SK-N-DZ (cell line): ENCODE results near the gene CCDC7.
"Not testable (repeated sequence)": the region's sequence is repeated elsewhere in the genome, so short reads cannot be mapped to it uniquely, and the experiment has no call there.

Experiments
- DNase-seq: peaks from one replicate; pipeline ENCODE4 v3.0.0-alpha.2; 2015; ENCODE audit warnings: low spot score

CCDC7 gene

DNA sequence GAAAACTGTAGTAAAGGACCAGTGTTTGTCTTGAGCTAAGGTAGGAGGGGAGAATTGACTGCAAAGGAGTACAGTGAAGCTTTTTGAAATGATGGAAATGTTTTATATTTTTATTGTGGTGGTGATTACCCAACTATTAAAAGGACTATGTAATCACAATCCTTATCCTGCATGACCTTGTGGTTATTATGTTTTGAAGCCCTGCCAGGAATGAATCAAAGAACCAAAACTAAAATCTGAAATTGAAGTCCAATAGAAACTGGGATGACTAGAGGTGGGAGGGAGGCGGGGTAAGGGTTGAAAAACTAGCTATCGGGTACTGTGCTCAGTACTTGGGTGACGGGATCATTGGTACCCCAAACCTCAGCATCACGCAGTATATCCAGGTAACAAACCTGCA, 8.2 kb downstream of the CCDC7 start:
- DNase-seq, result no peak

GRCh38 chr10:32459051-32459698, 13.2 kb downstream of the CCDC7 start:
- DNase-seq, result no peak

- DNase-seq, result no peak
Measured at GRCh38 chr10:32461203-32461602, 15.3 kb downstream of the CCDC7 start.

DNA sequence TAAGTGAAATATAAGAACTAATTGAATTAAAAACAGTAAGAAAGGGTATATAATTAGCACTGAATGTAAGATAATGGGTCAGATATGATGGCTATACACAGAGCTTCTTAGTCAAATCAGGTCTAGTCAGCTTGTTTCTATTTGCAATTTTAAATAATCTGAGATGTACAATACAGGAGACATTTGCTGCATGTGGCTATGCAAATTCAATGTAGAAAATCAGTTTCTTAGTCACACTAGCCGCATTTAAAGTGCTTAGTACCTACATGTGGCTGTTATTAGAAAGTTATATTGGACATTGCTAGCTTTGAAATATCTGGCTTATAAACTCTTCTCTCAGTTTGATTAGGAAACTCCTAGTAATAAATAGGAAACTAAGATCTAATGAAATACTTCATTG, 25.3 kb downstream of the CCDC7 start:
- DNase-seq, result no peak

DNA sequence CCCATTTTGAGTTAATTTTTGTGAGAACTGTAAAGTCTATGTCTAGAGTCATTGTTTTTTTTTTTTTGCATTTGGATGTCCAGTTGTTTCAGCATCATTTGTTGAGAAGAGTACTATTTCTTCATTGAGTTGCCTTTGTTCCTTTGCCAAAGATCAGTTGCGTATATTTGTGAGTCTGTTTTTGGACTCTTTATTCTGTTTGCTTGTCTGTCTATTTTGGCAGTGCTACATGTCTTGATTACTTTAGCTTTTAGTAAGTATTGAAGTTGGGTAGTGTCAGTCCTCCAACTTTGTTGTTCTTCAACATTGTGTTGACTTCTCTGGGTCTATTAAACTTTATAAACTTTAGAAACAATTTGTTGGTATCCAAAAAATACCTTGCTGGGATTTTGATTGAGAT, 31.6 kb downstream of the CCDC7 start:
- no peak for DNase-seq

GRCh38 chr10:32481606-32482005, 35.7 kb downstream of the CCDC7 start:
- no peak for DNase-seq

- not testable (repeated sequence) for DNase-seq
Measured at GRCh38 chr10:32483019-32483502, 37.1 kb downstream of the CCDC7 start.

DNA sequence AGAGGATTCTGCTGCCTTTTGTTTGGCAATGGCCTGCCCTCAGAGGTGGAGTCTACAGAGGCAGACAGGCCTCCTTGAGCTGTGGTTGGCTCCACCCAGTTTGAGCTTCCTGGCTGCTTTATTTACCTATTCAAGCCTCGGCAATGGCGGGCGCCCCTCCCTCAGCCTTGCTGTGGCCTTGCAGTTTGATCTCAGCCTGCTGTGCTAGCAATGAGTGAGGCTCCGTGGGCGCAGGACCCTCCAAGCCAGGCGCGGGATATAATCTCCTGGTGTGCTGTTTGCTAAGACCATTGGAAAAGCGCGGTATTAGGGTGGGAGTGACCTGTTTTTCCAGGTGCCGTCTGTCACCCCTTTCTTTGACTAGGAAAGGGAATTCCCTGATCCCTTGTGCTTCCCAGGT, 42.1 kb downstream of the CCDC7 start:
- not testable (repeated sequence) for DNase-seq

DNA sequence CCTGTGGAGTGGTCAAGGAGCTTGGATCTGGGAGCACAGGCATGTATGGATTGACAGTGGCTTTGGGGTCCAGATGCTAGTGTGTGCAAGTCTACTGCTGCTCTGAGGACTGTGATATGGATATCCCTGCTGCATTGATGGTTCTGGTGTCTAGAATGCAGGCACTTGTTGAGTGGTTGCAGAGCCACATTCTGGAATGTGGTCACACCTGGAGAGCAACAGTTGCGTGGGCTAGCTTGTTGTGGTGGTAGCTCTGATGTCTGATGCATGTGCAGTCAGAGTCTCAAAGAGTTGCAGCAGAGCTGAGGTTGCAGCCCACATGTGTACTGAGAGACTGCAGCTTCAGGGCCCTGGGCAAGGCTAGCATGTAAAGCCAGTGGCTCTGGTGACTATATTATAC, 43.2 kb downstream of the CCDC7 start:
- DNase-seq, result no peak

DNA sequence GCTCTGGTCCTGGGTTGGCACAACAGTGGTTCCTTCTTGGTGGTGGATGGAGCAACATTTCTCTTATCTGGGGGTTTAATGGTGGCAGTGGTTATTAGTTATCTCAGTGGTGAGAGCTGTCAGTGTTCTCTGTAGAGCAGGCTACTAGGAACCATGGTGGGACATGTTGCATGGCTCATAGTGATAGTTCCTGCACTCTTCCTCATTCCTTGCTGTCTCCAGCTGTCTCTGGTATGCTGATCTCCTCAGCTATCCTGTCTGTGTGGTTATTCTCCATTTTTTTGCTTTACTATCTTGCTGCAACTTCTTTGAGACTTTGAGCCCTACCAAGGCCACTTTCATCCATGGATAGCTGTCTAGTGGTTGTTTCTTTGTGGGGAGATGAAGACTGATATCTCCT, 44.0 kb downstream of the CCDC7 start:
- no peak for DNase-seq

DNA sequence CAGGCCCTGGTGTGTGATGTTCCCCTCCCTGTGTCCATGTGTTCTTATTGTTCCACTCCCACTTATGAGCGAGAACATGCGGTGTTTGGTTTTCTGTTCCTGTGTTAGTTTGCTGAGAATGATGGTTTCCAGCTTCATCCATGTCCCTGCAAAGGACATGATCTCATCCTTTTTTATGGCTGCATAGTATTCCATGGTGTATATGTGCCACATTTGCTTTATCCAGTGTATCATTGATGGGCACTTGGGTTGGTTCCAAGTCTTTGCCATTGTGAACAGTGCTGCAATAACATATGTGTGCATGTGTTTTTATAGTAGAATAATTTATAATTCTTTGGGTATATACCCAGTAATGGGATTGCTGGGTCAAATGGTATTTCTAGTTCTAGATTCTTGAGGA, 48.6 kb downstream of the CCDC7 start:
- not testable (repeated sequence) for DNase-seq

DNA sequence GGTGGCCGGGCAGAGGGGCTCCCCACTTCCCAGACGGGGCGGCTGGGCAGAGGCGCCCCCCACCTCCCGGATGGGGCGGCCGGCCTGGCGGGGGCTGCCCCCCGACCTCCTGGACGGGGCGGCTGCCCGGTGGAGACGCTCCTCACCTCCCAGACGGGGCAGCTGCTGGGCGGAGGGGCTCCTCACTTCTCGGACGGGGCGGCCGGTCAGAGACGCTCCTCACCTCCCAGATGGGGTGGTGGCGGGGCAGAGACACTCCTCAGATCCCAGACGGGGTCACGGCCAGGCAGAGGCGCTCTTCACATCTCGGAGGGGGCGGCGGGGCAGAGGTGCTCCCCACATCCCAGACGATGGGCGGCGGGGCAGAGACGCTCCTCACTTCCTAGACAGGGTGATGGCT, 54.2 kb downstream of the CCDC7 start:
- DNase-seq, result not testable (repeated sequence)

DNA sequence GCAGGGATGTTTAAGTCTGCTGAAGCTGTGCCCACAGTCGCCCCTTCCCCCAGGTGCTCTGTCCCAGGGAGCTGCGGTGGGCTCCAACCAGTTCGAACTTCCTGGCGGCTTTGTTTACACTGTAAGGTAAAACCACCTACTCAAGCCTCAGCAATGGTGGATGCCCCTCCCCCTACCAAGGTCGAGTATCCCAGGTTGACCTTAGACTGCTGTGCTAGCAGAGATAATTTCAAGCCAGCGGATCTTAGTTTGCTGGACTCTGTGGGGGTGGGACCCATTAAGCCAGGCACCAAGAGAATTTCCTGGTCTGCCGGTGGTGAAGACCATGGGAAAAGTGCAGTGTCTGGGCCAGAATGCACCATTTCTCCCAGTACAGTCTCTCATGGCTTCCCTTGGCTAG, 56.0 kb downstream of the CCDC7 start:
- no peak for DNase-seq

- not testable (repeated sequence) for DNase-seq
Measured at GRCh38 chr10:32505762-32506420, 60.0 kb downstream of the CCDC7 start.

GRCh38 chr10:32511599-32511998, 65.7 kb downstream of the CCDC7 start:
- DNase-seq, result no peak

GRCh38 chr10:32516567-32517495, 70.9 kb downstream of the CCDC7 start:
- no peak for DNase-seq

DNA sequence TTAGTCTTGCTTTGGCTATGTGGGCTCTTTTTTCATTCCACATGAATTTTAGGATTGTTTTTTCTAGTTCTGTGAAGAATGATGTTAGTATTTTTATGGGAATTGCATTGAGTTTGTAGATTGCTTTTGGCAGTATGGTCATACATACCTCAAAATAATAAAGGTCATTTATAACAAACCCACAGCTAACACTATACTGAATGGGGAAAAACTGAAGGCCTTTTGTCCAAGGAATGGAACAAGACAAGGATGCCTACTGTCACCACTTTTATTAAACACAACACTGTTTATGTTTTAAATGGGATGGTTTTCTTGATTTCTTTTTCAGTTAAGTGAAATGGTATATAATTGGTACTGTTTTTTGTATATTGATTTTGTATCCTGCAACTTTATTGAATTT, 84.3 kb downstream of the CCDC7 start:
- no peak for DNase-seq

GRCh38 chr10:32538256-32538655, 92.3 kb downstream of the CCDC7 start:
- DNase-seq, result no peak

- no peak for DNase-seq
Measured at GRCh38 chr10:32540691-32541470, 94.9 kb downstream of the CCDC7 start.

DNA sequence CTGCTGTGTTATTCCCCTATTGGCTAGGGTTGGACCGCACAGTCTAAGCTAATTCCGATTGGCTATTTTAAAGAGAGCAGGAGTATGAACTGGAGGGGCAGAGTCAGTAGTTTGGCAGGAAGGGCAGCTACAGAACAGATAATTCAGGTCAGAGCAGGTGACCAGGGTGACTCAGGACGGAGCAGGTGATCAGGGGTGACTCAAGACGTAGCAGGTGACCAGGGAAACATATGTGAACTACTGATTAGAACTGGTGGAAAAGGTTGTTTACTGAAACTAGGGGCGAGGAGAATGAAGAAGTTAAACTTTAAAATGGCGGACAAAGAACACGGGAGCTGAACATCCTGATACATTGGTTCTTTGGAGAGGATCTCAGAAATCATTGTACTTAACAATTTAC, 102.3 kb downstream of the CCDC7 start:
- DNase-seq, result no peak

DNA sequence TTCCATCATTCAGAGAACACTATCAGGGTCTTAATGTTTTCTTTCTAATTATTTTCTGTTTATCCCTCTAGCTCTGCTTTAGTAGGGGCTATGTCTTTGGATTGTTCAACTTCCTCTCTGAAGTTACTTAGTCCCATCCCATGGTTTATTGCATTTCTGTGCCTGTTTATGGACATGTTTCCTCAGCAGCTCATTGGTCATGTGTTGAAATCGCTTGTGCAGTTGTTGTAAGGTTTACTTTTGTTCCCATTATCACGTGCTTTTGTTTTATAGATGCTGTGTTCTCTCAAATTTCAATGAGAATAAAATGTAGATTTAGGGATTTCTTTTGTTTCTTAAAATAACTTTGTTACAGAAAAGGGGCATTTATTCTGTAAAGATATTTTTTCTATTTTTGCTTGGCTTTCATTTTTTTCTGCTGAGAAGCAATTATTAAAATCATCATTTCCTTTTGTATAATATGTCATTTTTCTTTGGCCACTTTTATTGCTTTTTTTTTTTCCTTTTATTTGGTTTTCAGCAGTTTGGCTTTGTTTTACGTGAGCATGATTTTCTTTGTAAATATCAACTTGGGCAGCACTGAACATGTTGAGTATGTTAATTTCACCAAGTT, 110.9 kb downstream of the CCDC7 start:
- no peak for DNase-seq
